HG03378 (cell line): ENCODE results near the gene ZNF611.
"Not testable (repeated sequence)": the region's sequence is repeated elsewhere in the genome, so short reads cannot be mapped to it uniquely, and the experiment has no call there.

Experiments
- ATAC-seq: cut with Tn5 transposase; IDR thresholded peaks from one replicate; pipeline ENCODE4 v1.9.1; 2021; ENCODE audit warnings: mild to moderate bottlenecking, moderate library complexity; ENCODE audit not compliant: unreplicated experiment

ZNF611 gene

DNA sequence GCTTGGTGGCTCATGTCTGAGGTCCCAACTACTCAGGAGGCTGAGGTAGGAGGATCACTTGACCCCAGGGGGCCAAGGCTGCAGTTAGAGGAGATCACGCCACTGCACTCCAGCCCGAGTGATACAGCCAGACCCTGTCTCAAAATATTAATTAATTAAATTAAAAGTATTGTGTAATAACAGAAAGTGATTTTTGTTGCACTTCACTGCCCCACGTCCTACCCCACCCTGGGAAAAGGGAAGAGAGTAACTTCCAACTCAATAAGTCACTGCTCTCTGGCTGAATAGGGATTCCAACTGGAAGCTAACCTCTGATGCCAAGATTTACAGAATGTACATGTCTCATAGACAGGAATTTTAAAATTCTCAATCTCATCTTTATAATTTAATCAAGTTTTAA is 47.2 kb downstream of the ZNF611 start:
- no peak for ATAC-seq

DNA sequence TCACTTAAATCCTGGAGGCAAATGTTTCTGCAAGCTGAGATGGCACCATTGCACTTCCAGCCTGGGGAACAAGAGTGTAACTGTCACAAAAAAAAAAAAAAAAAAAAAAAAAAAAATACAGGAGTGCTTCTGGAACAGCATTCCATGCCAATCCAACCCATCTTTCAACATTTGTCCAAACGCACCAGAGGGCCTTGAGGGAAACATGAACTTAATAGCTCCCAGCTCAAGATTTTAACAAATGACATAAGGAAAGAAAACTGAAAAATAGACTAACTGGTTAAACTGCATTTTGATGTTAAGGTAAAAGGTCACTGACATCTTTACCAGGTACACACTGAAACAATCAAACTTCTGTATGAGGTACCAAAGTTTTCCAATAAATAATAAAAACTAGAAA is 49.0 kb downstream of the ZNF611 start:
- ATAC-seq = no peak

DNA sequence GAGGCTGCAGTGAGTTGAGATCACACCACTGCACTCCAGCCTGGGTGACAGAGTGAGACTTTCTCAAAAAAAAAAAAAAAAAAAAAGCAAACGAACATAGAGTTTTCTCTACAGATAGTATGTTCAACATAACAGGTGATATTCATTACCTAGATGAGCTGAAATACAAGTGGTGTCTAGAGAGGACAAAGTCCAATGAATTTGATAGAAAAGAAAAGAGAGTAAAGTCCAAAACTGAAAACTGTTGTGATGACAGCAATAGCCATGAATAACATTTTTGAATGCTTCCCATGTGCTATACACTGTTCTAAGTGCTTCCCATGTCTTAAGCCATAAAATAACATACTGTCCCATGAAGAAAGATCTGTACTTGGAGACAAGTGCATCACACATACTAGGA is 53.6 kb downstream of the ZNF611 start:
- ATAC-seq = not testable (repeated sequence)

DNA sequence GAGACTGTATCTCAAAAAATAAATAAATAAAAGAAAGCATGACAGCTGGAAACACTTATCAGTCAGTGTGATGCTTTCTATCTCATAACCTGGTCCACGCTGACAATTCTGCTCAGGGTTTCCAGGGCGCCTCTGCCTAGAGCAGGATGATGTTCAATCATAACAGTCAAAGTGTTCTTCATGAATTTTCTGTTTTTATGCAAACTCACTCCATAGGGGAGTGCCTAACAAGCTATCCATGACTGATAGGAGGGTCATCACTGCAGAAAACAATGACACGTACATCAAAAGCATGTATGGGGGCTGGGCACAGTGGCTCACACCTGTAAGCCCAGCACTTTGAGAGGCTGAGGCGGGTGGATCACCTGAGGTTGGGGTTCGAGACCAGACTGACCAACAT is 55.2 kb downstream of the ZNF611 start:
- ATAC-seq = no peak

DNA sequence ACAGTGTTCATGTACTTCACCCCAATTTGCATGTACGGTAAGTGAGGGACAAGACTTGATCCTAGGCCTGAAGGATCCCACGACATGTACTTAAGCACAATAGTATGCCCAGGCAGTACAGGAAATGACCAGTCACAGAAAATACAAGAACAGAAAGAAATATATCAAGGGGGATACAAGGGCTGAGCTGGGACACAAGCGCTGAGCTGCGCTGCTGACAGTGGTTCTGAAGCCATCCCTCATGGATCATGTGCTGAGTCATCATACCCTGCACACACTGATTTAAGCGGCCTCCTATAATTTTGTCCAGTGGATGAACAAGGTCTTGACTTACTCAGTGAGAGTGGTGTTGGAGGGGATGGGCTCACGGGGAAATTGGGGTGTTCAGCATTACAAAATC is 59.6 kb downstream of the ZNF611 start:
- not testable (repeated sequence) for ATAC-seq

DNA sequence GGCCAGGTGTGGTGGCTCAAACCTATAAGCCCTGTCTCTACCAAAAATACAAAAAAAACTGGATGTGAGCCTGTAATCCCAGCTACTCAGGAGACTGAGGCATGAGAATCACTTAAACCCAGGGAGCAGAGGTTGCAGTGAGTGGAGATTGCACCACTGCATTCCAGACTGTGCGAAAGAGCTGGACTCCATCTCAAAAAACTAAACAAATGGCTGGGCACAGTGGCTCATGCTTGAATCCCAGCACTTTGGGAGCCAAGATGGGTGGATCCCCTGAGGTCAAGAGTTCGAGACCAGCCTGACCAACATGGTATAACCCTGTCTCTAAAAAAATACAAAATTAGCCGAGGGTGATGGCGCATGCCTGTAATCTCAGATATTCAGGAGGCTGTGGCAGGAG is 61.8 kb downstream of the ZNF611 start:
- no peak for ATAC-seq

DNA sequence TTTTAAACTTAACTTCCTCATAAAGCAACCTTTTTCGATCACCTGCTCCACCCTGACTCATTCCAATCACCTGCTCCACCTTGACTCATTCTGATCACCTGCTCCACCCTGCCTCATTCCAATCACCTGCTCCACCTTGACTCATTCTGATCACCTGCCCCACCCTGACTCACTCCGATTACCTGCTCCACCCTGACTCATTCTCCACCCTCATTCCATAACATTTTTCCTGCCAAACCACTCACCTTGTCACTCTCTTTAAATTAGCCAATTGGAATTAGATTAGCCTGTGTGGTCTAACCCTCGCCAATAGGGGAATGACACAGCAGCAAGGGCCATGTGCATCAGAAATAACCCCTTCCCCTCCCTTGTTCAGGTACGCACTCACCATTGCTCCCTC is 64.8 kb downstream of the ZNF611 start:
- no peak for ATAC-seq

DNA sequence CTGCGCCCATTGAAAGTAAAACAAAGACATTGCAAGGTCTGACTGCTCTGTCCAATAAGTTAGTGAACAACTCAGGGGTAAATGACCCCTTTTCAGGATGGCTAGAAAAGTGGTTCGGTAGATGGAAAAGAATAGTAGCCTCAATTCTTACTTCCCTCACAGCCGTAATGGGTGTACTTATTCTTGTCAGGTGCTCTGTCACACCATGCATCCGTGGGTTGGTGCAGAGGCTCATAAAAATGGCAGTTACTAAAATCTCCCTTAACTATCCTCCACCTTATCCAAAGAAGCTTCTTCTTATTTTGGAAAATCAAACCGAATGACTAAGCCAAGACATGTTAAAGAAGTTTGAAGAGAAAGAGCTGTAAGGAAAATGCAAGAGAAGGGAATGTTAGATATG is 65.3 kb downstream of the ZNF611 start:
- ATAC-seq = no peak

DNA sequence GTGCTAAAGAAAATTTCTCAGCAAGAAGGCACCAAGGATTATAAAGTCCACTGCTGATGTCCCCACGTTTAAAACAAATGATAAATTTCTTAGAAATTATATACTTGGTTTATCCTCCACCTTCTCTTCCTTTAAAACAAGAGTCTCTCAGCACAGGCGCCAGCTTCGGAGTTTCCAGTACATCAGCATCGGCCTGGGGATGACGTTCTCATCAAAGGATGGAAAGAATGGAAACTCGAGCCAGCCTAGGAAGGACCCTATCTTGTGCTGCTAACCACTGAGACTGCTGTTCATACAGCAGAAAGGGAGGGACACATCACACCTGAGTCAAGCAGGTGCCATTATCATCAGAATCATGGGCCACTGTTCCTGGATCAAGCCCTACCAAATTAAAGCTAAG is 66.9 kb downstream of the ZNF611 start:
- ATAC-seq = no peak

DNA sequence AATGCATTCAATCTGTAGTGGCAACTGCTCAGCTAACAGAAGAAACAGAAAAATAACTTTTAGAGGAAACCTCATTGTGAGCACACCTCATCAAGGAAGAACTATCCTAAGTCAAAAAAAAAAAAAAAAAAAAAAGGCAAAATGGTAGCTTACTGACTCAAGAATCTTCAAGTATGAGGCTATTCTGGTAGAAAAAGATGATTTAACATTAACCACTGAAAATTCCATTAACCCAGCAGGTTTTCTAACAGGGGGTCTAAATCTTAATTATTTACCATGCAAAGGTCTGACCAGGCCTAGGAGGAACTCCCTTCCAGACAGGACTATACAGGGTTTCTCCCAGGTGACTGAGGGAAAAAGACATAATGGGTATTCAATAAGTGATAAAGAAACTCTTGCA is 68.3 kb downstream of the ZNF611 start:
- ATAC-seq = no peak

DNA sequence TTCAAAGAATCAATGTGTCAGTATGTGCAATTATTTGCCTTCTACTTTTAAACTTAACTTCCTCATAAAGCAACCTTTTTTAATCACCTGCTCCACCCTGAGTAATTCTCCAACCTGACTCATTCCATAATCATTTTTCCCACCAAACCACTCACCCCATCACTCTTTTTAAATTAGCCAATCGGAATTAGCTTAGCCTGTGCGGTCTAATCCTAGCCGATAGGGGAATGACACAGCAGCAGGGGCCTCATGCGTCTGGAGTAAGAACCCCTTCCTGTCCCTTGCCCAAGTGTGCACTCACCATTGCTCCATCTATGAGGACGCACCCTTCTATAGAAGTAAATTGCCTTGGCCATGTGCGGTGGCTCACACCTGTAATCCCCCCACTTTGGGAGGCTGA is 69.3 kb downstream of the ZNF611 start:
- ATAC-seq = no peak

DNA sequence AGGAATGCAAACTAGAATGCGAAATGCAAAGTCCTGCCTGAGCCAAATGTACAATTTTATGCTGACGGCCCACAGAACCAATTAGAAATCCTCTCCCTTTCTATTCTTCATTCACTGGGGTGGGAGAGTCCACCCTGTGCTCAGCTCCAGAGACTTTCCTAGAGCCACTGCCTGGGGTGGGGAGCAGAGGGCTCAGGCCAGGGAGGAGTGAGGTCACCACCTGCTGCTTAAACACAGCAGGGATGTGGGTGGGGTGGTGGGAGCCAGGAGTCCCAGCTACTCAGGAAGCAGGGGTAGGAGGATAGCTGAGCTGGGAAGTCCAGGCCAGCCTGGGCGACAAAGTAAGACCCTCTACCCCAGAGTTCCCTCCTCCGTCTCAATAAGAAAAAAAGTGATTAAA is 69.8 kb downstream of the ZNF611 start:
- ATAC-seq = no peak

DNA sequence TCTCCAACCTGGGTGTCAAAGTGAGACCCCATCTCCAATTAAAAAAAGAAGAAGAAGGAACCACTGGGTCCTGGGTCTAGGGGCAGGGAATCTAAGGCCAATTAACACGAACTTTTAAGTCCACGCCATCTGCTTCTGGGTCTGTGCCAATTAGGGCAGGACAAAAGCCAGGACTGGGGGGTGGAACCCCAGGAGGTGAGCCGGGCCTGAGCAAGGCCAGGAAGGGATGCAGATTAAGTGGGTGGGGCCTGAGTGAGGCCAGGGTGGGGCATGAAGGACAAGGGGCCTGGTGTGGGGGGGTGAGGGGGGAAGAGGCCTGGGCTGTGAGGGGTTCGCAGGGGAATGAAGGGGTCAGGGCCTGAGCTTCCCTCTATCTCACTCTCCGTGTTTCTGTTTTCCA is 70.4 kb downstream of the ZNF611 start:
- no peak for ATAC-seq

DNA sequence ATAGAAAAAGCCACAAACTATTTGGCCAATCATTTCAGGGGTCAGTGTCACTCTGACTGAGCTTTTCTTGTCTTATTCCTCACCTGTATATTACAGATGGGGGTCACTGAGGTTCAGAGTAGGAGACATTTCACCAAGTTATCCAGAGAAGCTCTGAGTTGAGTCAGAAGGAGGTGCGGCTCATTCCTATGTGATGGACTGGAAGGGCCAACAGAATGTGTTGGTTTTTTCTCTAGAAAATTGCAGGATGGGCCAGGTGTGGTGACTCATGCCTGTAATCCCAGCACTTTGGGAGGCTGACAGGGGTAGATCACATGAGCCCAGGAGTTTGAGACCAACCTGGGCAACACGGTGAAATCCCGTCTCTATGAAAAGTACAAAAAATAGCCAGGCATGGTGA is 72.2 kb downstream of the ZNF611 start:
- no peak for ATAC-seq

DNA sequence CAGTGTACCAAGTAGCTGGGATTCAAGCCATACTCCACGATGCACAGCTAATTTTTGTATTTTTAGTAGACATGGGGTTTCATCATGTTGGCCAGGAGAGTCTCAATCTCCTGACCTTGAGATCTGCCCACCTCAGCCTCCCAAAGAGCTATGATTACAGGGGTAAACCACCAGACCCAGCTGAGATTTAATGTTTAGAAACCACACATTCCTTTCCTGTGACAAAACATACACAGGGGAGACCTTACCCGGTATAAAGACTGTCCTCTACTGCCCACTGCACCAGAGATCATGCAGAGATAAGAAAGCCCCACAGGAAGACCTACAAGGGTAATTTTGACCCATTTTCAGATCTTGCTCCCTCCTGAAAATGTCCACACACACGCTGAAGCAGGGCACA is 73.9 kb downstream of the ZNF611 start:
- no peak for ATAC-seq

DNA sequence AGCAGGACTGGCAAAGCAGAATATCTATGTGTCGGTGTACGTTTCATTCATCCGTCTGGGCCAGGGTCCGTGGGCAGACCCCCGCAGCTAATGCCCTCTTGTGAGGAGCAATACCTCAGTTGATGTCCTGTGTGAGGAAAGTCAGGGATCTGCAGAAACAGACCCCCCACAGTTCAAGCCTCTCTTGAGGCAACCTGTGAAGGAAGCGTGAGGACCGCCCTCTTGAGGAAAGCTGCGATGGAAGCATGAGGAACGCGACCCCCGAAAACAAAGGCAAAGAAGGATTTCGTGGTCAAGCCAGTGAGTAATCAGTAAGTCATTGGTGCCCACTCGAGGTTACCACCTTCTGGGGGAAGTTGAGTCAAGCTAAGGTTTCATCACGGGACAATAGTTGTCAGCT is 75.8 kb downstream of the ZNF611 start:
- no peak for ATAC-seq

DNA sequence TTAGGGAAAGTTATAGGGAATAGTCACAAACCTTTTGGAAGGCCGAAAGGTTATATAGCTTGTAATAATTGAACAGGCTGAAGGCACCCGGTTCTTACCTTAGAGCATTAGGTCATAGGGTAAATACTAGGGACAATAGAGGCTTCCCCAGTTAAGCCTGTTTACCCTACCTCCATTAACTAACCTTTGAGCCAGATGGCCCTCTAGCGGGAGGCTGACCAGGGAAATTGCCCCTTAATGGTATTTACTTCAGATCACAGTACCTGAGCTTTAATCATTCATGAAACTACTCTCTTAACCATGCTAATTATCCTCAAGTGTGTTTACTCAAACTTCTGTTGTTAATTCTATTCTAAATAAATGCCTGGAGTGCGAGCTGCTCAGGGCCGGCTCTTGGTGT is 76.2 kb downstream of the ZNF611 start:
- no peak for ATAC-seq

DNA sequence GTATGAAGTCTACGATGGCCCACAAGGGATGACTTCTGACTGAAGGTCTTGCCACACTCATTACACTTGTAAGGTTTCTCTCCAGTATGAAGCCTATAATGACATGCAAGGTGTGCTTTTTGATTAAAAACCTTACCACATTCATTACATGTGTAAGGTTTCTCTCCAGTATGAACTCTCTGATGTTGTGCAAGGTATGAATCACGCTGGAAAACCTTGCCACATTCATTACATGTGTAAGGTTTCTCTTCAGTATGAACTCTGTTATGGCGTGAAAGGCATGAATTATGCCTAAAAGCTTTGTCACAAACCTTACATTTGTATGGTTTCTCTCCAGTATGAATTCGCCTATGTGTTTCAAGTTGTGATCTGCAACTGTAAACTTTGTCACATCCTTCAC is 81.7 kb downstream of the ZNF611 start:
- ATAC-seq = no peak
